CD4-positive, alpha-beta T cell treated with Interferon gamma for 1 hour (primary cell): ENCODE data around the gene PRICKLE1.

Experiments used
- DNase-seq: peaks from one replicate; pipeline ENCODE4 v3.0.0-alpha.2; 2020

The PRICKLE1 gene

GRCh38 chr12:42445891-42446290 is 143.7 kb downstream of the PRICKLE1 start:
- no peak for DNase-seq

GRCh38 chr12:42444192-42444943 is 145.2 kb downstream of the PRICKLE1 start:
- DNase-seq, result no peak

- no peak for DNase-seq
These were observed 146.7 kb downstream of the PRICKLE1 start for GRCh38 chr12:42442888-42443287.

- DNase-seq, result no peak
These were observed 147.2 kb downstream of the PRICKLE1 start for GRCh38 chr12:42442311-42442759.

DNA sequence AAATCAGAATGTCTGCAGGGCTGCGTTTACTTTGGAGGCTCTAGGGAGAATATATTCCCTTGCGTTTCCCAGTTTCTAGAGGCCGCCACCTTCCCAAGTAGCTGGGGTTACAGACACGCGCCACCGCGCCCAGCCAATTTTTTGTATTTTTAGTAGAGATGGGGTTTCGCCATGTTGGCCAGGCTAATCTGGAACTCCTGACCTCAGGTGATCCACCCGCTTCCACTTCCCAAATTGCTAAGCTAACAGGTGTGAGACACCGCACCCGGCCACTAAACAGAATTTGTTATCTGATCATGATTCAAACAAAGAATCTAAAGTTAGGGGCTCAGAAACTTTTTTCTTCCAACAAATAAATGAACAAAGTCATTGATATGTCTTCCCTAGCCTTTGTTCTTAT is 148.9 kb downstream of the PRICKLE1 start:
- no peak for DNase-seq

- DNase-seq, result no peak
These were observed 156.9 kb downstream of the PRICKLE1 start for GRCh38 chr12:42432517-42433140.

- DNase-seq, result no peak
These were observed 160.7 kb downstream of the PRICKLE1 start for GRCh38 chr12:42428850-42429249.

- DNase-seq, result no peak
These were observed 162.8 kb downstream of the PRICKLE1 start for GRCh38 chr12:42426746-42427145.

DNA sequence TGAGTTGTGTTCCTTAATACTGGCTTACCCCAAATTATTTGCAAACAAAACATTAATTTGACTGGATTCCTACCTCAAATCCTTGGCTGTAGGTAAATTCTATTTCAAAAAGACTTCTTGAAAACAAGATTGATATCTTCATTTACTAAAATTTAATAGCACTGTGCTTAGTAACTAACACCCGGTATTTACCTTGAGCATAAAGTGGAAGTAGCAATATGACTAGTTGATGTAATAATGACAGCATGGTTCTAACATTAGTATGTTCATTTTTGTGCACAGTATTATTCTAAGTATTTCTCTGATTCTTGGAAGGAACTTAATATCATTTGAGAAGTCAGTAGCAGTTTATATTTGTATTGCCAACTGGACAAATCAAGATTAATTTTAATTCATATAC is 166.8 kb downstream of the PRICKLE1 start:
- no peak for DNase-seq

- no peak for DNase-seq
These were observed 167.4 kb downstream of the PRICKLE1 start for GRCh38 chr12:42421844-42422779.

DNA sequence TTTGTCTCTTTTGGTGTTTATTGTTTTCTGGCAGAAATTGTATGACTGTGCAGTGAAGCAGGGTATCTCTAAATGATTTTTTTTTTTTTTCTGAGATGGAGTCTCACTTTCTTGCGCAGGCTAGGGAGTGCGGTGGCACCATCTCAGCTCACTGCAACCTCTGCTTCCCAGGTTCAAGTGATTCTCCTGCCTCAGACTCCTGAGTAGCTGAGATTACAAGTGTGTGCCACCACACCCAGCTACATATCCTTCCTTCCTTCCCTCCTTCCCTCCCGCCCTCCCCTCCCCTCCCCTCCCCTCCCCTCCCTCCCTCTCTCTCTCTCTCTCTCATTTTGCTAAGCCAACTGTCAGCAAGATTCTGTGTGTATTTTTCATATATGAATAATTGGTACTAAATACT is 169.2 kb downstream of the PRICKLE1 start:
- DNase-seq, result no peak

GRCh38 chr12:42410340-42410739 is 179.2 kb downstream of the PRICKLE1 start:
- DNase-seq, result no peak

- DNase-seq, result no peak
These were observed 180.1 kb downstream of the PRICKLE1 start for GRCh38 chr12:42409471-42409870.

DNA sequence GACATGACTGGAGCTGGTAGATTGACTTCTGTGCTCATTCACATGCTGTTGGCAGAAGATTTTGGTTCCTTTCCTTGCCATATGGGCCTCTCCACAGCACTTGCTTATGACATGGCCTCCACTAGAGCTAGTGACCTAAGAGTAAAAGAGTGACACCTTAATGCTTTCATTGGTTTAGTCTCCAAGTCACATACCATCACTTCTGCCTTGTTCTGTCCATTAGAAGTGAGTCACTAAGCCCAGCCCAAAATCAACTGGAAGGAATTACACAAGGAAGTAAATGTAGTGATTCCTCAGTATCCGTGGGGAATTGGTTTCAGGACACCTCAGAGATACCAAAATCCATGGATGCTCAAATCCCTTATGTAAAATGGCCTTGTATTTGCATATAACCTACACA is 182.2 kb downstream of the PRICKLE1 start:
- no peak for DNase-seq
